HG02759 (cell line): Measurements from ENCODE around the gene ALCAM.
"Not testable (repeated sequence)": the region's sequence is repeated elsewhere in the genome, so short reads cannot be mapped to it uniquely, and the experiment has no call there.

Source experiments
- ATAC-seq: cut with Tn5 transposase; IDR thresholded peaks from one replicate; pipeline ENCODE4 v1.9.1; 2021; ENCODE audit warnings: mild to moderate bottlenecking, moderate library complexity; ENCODE audit not compliant: unreplicated experiment

Gene ALCAM

DNA sequence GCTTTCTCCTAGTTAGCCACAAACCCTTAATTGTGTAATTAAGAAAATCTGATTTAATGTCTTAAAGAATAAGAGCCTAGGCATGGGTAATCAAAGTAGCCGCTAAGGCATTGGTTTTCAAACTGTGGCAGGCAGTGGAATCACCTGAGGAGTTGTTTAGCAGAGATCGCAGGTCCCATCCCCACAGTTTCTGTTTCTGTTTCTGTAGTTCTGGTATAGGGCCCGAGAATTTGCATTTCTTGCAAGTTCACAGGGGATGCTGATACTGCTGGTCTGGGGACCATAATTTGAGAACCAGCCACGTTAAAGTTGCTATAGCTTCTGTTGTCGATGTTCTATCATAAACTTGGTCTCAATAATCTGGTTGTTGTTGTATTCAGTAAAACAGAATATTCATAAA lies 204.3 kb downstream of the ALCAM start:
- ATAC-seq: no peak

DNA sequence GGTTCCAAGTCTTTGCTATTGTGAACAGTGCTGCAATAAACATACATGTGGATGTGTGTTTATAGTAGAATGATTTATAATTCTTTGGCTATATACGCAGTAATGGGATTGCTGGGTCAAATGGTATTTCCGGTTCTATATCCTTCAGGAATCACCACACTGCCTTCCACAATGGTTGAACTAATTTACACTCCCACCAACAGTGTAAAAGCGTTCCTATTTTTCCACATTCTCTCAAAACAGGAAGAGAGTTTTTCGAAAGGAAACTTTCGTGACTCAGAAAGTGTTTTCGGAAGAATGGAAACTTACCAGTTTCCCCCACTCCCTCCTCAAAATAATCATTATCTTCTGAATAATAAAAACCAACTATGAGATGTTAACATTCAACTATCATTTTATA lies 205.8 kb downstream of the ALCAM start:
- ATAC-seq: no peak

DNA sequence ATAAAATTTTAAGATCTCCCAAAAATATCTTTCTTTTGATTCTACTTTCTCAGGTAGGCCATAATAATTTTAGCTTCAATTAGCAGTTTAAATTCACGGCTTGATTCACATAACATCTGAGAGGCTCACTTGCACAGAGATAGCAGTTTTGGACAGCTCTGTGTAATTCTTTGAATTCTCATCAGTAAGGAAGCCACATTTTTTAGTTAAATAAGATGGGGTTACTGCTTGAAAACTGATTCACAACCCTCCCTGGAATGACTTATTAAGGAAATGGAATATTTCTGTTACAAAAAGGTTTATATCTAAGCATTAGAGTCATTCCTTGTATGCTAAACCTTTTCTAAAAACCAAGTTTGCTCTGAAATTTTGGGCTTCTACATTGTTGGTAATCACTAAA lies 212.7 kb downstream of the ALCAM start:
- no peak for ATAC-seq

DNA sequence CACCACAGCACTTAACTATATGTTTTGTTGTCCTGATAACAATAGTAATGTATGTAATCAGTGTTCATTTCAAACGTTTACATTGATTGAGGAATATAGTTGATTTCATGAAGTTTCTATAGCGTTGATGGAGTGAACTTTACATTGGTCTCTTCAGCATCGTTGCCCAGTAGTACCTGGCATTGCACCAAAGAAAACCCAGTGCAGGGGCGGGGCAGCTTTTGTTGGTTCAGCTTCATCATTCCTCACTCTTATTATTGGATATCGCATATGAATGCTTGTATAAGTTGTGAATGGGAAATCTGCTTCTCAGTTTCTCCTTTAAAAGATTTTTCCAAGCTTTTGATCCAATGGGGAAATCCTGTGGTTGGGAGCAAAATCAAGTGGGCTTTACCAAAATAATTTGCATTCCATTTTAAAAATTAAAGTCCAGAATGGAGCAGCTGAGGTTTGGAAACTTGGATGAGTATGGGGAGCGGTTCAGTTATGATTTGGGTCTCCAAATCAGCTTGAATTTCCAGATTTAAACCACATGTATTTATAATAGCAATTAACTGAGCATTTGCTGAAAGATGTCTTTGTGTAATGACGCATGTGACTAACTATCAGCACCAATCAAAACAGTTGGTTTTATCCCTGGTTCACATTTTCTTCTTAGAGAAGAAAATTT lies 213.7 kb downstream of the ALCAM start:
- ATAC-seq: no peak

DNA sequence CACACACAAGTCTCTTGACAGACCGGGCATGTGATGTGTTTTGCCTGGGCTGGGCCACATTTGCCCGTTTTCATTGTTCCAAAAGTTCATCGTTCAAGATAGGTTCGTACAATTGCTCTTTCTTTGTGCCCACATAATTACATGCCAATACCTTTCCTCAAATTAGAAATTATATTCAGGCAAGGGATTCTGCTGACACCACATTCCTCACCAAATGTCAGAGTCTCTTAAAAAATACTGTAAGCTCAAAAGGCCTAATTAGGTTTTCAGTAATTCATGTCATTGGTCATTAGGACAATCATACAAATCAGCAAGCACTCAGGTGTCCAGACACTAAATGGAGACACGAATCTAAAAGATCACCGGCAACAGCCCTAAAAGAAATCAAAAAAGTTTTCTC lies 215.3 kb downstream of the ALCAM start:
- ATAC-seq: no peak

DNA sequence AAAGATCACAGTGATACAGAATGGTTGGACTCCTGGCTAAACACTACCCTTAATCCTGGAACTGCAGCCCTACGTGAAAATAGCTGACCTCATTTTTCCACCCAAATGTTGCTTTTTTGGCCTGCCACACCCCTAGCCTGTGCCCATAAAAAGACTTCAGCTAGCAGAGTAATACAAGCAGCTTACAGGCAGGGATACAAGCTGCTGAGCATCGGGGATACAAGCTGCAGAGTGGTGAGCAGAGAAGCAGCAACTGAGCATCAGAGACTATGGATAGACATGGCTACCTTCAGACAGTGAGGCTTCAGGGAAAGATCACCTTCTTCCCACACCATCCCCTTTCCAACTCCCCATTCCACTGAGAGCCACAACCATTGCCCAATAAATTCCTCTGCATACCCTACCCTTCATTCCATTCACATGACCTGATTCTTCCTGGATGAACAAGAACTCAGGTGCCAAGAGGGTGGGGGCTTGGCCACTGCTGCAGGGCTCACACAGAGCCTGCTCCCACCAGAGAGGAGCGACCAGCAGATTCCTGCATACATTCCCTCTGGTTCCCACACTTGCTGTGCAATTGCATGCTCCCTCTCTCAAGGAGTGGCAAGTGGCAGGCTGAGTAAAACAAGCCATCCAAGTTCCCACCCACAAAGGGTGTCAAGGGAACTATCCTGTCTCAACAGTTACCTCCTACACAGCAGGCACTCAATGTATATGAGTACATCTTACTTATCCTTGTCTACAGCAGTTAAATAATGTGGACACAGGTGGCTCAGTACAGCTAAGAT lies 217.5 kb downstream of the ALCAM start:
- no peak for ATAC-seq

DNA sequence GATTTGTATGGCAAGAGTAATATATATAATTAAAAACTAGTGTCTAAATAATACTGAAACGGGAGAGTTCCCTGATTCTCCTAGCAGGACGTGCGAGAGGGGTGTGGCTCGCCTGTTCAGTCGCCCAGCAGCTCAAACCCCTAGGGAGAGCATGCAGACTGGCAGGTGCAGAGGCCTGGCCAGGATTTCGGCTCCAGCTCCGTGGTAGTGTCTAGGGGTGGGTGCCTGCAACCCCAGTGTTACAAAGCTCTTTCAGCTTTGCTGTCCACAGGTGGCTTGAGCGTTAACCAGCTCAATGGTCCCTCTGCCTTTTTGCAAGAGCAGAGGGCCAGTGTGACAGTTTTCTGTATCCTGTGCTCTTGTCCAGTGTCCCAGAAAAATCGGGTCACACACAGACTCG lies 226.6 kb downstream of the ALCAM start:
- no peak for ATAC-seq

DNA sequence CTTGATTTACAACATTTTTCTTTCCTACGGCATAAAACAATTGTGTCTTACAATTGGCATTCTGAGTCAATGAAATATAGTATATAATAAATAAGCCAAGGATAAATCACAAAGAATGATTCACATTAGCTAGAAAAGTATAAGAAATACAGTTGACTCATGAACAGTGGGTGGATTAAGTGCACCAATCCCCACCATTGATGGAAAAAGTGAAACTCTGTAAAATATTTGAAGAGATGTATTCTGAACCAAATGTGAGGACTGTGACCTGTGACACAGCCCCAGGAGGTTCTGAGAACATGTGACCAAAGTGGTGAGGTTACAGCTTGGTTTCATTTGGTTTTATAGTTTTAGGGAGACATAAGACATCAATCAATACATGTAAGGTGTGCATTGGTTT lies 227.5 kb downstream of the ALCAM start:
- no peak for ATAC-seq

DNA sequence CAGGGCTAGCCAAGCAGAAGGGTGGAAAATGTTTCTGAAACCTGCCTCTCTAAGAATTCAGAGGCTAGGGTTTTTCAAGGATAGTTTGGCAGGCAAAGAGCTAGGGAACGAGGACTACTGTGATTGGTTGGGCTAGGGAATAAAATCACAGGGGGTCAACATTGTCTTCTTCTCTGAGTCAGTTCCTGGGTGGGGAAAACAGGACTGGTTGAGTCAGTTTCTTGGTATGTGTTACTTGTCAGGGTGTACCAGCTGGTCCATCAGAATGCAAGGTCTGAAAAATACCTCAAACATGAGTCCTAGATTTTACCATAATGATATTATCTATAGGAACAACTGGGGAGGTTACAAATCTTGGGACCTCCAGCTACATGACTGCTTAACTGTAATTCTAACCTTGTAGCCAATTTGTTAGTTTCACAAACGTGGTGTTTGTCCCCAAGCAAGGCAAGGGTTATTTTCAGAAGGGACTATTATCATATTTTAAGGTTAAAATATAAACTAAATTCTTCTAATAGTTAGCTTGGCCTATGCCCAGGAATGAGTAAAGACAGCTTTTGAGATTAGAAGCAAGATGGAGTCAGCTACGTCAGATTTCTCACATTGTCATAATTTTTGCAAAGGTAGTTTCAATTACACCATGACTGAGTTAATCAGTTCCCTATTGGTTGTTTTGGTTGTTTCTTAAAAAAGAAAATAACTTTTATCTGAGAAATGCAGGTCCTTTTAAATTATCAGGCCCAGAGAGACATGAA lies 231.5 kb downstream of the ALCAM start:
- ATAC-seq: no peak

DNA sequence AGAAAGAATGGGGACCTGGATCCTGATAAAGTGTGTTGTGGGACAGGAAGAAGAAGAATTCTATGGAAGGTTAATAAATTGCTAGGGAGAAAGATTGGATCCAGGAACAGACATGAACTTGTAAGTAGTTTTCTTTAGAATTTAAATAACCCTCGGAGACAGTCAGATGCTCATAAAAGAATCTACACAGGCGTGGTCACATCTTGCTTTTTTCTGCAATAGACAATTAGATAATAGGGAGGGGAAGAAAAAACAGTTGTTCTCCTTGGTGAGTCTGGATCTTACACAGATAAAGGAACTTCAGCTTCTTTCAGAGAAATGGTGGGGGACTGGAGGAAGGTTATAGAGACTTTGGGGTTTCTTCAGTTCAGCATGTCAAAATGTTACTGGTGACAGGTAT lies 232.6 kb downstream of the ALCAM start:
- ATAC-seq: no peak

DNA sequence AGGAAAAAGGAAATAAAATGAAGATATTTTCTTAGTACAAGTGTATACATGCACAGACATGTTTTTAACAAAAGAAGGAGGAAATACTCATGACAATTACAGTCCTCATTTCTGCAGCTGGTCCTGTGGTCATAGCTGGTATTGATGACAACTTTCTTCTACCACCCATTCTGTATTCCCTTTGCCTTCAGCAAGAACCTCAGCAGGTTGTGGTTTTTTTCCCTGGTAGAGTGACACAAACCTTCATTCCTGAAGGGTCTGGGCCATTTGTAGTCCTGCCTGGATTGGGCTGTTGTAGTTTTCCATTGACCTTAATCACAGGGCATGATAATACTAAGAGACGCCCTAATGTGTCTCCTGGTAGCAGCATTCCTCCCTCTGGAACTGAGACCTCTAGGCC lies 235.0 kb downstream of the ALCAM start:
- not testable (repeated sequence) for ATAC-seq

DNA sequence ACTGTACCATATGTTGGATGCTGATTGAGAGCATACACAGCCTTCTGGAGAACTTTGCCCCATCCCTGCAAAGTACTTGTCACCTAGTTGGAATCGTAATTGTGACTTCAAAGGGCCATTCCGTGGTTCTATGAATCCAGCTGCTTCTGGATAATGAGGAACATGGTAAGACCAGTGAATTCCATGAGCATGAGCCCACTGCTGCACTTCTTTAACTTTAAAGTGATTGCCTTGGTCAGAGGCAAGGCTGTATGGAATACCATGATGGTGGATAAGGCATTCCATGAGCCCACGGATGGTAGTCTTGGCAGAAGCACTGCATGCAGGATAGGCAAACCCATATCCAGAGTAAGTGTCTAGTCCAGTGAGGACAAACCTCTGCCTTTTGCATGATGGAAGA lies 235.6 kb downstream of the ALCAM start:
- ATAC-seq: not testable (repeated sequence)

DNA sequence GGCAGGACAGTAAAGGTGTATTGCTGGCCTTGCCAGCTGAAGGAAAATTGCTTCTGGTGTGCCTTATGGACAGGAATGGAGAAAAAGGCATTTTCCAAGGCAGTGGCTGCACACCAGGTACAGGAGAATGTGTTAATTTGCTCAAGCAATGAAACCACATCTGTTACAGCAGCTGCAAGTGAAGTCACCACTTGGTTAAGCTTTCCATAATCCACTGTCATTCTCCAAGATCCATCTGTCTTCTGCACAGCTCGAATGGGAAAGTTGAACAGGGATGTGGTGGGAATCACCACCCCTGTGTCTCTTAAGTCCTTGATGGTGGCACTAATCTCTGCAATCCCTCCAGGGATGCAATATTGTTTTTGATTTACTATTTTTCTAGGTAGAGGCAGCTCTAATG lies 236.8 kb downstream of the ALCAM start:
- ATAC-seq: not testable (repeated sequence)

DNA sequence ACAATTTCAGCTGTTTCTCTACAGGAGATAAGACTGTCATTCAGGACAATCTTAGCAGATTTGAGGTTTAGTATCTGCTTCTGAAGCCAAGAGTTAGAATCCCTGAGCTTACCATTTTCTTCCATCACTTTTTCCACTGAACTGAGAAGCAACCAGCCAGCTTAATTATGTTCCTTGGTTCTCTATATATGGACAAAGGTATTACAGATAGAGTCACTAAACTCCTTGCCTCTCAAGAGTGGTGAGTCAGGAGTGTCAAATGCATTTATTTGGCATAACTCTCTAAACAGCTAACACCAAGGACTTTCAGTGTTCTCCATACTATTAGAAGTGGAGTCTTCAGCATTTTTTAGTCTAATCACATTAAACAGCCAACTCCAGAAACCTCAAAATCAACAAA lies 239.3 kb downstream of the ALCAM start:
- ATAC-seq: no peak

DNA sequence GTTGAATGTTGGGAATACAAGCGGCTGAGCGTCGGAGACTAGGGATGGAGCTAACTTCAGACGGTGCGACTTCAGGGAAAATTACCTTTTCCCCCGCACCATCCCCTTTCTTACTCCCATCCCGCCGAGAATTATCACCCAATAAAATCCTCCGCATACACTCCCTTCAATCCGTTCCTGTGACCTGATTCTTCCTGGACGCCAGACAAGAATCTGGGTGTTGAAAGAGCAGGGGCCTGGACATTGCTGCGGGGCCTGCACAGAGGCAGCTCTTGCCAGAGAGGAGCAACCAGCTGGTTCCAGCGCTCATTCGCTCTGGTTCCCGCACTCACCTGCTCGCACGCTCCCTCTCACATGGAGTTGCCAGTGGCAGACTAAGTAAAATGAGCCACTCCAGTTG lies 241.9 kb downstream of the ALCAM start:
- no peak for ATAC-seq

DNA sequence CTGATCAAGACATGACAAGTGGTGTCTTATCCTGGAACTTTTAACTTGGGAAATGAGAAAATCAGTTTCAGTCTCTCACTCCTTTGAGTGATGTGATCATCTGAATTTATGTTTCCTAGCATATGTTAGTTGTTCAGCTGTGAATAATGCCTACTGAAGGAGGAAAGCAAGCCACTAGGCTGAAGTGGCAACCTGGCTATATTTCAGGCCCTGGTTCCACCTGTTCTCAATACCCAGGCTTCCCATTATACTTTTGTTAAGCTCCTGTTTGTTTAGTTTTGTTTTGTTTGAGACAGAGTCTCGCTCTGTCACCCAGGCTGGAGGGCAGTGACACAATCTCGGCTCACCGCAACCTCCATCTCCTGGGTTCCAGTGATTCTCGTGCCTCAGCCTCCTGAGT lies 243.8 kb downstream of the ALCAM start:
- no peak for ATAC-seq

DNA sequence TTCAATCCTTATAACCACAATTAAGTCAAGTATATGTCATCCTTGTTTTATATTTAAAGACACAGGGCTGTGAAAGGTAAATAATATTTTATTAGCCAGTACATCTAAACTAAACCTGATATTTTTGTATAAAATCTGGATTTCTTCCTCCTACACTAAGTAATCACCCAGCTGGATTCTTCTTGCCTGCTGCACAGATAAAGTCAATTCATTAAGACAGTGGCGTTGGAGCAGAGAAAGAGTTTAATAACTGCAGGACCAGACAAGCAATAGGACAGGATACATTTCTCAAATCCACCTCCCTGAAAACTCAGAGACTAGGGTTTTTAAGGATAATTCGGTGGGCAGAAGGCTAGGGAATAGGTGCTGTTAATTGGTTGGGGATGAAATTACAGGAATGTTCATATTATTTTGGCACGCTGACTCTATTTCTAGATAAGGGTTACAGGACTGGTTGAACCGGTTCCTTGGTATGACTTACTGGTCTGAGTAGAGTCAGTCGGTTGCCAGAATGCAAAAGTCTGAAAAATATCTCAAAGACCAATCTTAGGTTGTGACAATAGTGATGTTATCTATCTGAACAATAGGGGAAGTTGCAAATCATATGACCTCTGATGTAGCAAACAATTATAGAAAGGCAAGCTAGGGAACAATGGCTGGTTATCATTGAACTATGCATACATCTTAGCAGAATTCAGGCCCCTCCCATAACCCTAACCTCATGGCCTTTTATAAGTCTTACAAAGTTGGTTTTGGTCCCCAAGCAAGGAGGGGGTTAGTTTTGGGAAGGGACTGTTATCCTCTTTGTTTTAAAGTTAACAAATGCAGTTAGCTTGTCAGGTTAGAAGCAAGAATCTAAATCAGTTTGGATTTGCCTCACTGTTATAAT lies 244.8 kb downstream of the ALCAM start:
- ATAC-seq: no peak

DNA sequence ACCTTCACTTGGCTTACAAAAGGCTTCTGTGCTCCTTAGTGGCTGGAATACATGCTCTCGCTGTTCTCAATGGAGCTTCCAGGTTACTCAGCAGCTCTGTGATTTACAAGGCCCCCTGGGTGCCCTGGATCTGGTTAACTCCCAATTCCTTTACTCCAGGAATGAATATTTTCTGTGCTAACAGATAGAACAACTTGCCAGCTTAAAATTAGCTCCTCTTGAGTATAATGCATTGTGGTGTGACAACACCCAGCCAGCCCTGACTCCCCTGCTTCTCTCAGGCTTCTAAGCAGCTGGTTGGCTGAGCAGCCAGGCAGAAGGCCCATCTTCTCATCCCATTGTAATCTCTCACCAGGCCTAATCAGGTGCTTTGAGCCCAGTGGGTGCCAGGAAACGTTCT lies 246.4 kb downstream of the ALCAM start:
- no peak for ATAC-seq

DNA sequence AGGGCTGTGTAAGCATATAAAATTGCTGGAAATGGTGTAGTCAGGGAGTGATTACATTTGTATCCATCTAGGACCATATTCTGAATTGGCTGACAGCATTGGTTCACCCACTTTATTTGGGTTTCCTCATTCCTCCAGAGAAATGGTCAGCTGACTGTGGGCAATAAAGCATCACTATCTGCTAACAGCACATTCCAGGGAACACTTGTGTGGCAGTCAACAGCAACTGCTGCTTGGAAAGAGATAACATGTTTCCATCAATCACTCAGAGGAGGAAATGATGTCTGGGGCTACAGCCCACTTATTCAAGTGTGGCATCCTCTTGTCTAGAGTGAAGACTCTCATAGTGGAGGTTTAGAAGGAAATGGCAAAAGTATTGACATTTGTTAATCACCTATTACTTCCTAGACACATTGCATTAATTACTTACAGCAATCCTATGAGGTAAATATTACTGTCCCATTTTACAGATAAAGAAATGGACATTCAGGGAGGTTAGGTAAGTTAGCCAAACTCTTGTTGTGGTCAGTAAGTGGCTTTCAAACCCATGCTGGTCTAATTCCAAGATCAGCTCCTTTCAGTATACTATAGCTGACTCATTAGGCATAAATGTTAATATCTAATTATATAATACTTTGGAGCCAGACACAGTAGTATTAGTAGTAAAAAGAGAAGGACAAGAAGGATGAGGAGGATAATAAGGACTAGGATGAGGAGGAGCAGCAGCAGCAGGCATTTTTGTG lies 247.8 kb downstream of the ALCAM start:
- no peak for ATAC-seq

DNA sequence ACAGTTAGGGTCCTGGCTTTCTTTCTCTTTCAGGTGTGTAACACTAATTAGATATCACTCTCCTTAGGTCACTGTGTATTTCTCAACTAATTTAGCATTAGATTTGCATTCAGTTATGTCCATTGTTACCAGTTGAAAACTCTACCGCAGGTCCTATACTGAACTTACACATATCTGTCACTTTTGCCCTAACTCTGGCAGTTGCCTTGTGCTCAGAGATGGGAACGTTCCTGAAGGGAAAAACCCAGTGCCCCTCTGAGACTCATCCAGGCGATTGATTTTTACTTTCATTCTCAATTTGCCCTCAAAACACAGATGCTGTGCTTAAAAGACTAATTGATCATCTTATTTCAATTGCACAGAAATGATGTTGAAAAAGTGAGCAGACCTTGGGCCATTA lies 249.1 kb downstream of the ALCAM start:
- ATAC-seq: no peak
